Astrocyte of the spinal cord (primary cell): ENCODE results near the gene ANKRD35.
"Not testable (repeated sequence)": the region's sequence is repeated elsewhere in the genome, so short reads cannot be mapped to it uniquely, and the experiment has no call there.

Experiments used
- DNase-seq: peaks from one replicate; pipeline ENCODE4 v3.0.0; 2011; ENCODE audit warnings: low read depth, low spot score
- H3K4me3 ChIP-seq: 2 replicates; pipeline ENCODE4 v1.5.1; 2011; ENCODE audit warnings: low read depth, mild to moderate bottlenecking, low read length, moderate library complexity
- CTCF ChIP-seq: IDR thresholded peaks from 2 replicates; pipeline ENCODE4 v1.5.1; 2012; ENCODE audit warnings: low read depth, mild to moderate bottlenecking, low read length, inconsistent platforms
- in situ Hi-C: cut with HindIII; loops from 2 replicates; pipeline ENCODE4 v1.10.0; 2017; ENCODE audit warnings: low sequenced_read_pairs

The ANKRD35 gene, protein sequence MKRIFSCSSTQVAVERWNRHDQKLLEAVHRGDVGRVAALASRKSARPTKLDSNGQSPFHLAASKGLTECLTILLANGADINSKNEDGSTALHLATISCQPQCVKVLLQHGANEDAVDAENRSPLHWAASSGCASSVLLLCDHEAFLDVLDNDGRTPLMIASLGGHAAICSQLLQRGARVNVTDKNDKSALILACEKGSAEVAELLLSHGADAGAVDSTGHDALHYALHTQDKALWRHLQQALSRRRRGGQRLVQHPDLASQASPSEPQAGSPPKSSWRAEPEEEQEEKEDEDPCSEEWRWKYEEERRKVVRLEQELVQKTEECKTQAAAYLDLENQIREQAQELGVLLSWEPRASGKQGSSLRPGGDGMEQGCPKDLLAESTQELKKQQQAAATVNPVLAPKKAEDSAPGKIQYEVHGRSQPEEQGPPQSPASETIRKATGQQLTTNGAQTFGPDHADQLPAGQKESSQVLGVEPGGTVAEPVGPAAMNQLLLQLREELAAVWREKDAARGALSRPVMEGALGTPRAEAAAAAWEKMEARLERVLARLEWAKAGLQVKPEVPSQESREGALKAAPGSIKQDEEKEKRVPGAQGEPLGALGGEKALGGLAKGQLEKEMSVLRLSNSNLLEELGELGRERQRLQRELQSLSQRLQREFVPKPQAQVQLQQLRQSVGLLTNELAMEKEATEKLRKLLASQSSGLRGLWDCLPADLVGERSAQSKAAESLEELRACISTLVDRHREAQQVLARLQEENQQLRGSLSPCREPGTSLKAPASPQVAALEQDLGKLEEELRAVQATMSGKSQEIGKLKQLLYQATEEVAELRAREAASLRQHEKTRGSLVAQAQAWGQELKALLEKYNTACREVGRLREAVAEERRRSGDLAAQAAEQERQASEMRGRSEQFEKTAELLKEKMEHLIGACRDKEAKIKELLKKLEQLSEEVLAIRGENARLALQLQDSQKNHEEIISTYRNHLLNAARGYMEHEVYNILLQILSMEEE

GRCh38 chr1:145885738-145886287 lies at the start of gene ANKRD35:
Gene ANKRD35 (minus strand): TSS chr1:145885866. CDS start chr1:145885758, 108 bp downstream.
- in situ Hi-C loops: no loop called here
- H3K4me3 ChIP-seq: peak within 1 kb of the TSS; percentile 68
- TF ChIP-seq CTCF: no peak

DNA sequence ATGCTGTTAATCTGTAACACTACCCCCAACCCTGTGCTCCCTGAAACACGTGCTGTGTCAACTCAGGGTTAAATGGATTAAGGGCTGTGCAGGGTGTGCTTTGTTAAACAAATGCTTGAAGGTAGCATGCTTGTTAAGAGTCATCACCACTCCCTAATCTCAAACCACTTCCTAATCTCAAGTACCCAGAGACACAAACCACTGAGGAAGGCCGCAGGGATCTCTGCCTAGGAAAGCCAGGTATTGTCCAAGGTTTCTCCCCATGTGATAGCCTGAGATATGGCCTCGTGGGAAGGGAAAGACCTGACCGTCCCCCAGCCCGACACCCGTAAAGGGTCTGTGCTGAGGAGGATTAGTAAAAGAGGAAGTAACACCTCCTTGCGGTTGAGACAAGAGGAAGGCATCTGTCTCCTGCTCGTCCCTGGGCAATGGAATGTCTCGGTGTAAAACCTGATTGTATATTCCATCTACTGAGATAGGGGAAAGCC lies 46.9 kb upstream of the ANKRD35 start:
- not testable (repeated sequence) for DNase-seq, H3K4me3 ChIP-seq

More at GRCh38 chr1:145885738-145886287, at the start of gene ANKRD35:
- peak; percentile 65 for DNase-seq

GRCh38 chr1:145927916-145928643 lies 42.4 kb upstream of the ANKRD35 start:
- no peak for TF ChIP-seq CTCF
- in situ Hi-C loops: no loop called here
- no peak for DNase-seq
- peak overlapping the region; percentile 84 for H3K4me3 ChIP-seq

More for the DNA sequence above, 46.9 kb upstream of the ANKRD35 start:
- in situ Hi-C loops: not testable (repeated sequence)

DNA sequence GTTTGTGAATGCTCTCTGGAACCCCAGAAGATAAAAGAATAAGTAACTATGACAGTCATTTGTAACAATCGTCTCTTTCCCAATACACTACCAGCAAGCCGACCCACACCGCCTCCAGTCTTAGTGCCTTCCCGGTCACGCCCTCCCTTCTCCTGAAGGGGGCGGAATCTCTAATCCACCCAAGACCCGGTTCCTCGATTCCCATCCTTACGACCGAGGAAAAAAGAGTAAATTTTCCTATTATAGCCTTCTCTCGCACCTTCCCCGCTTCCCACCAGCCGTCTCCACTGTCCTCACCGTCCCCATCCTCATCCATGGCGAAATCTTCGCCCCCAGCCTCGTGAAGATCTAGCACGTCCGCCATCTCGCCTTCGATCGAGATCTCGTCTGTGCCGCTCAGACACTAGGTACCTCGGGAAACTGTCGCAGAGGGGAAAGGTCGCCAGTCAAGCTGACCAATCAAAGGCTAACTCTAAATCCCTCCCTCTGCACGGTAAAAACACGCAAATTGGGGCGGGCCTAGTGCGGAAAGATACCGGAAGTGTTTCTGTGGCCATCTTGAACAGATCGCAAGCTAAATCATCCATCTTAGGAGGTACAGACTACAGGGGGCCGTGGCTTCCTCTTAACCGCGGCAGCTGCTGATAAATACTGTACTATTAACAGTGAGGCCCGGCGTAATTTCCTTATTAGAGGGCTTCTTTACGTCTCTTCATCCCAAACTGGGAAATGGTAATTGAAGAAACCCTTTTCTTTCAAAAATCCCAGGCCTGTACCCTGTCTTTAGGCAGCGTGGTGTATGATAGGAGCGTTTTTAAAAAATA lies 41.6 kb upstream of the ANKRD35 start, which contains the start of gene RBM8A:
Gene RBM8A (minus strand): TSS at position 422 of the 824 bp plus-strand sequence. CDS start 58 bp downstream, at position 364.
- in situ Hi-C loops: no loop called here
- peak; percentile 99 for DNase-seq
- peak; percentile 71 for TF ChIP-seq CTCF
- H3K4me3 ChIP-seq: peak within 1 kb of the TSS; percentile 84

GRCh38 chr1:145926686-145927062 lies 41.0 kb upstream of the ANKRD35 start:
- peak overlapping the region; percentile 84 for H3K4me3 ChIP-seq
- TF ChIP-seq CTCF: no peak
- in situ Hi-C loops: no loop called here
- DNase-seq: peak; percentile 12

DNA sequence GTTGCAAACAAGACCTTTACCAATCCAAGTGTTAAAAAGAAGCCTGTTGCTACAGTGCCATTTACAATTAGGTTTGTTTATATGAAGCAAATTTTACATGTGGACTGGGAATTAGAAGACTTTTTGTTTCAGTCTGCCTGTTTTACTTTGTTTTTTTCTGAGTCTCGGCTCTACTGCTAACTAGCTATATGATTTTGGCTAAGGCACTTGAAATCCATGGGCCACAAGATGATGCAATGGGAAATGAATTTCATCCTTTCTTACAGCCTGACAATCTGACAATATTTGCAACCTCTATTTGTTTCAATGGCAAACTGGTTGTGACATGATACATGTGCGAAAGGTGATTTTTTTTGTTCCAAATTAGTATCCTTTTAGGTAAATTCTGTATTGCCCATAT lies 36.6 kb upstream of the ANKRD35 start:
- in situ Hi-C loops: no loop called here
- no peak for TF ChIP-seq CTCF
- no peak overlapping the region for H3K4me3 ChIP-seq
- no peak for DNase-seq

DNA sequence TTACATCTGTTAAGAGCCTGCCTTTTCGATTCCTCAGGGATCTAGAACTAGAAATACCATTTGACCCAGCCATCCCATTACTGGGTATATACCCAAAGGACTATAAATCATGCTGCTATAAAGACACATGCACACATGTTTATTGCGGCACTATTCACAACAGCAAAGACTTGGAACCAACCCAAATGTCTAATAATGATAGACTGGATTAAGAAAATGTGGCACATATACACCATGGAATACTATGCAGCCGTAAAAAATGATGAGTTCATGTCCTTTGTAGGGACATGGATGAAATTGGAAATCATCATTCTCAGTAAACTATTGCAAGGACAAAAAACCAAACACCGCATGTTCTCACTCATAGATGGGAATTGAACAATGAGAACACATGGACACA lies 34.6 kb upstream of the ANKRD35 start:
- DNase-seq, in situ Hi-C loops, H3K4me3 ChIP-seq: not testable (repeated sequence)
